GM12891 (cell line): ENCODE data around the gene TCF20.

Source experiments
- POLR2A ChIP-seq: IDR thresholded peaks from 2 replicates; pipeline ENCODE4 v1.6.1; 2011; ENCODE audit warnings: low read depth, low read length, control low read depth
- POLR2AphosphoS5 ChIP-seq: IDR thresholded peaks from 2 replicates; pipeline ENCODE4 v1.6.1; 2011; ENCODE audit warnings: low read depth, low read length, control low read depth
- POU2F2 ChIP-seq: IDR thresholded peaks from 2 replicates; pipeline ENCODE4 v1.6.1; 2011; ENCODE audit warnings: low read depth, mild to moderate bottlenecking, control low read depth, low read length, moderate library complexity
- SPI1 ChIP-seq: IDR thresholded peaks from 2 replicates; pipeline ENCODE4 v1.6.1; 2011; ENCODE audit warnings: low read depth, low read length, control low read depth
- TAF1 ChIP-seq: IDR thresholded peaks from 2 replicates; pipeline ENCODE4 v1.6.1; 2011; ENCODE audit warnings: low read depth, low read length, control low read depth

GRCh38 chr22:42281284-42281683, 10.8 kb upstream of the TCF20 start:
- no peak for TF ChIP-seq POLR2A
- TF ChIP-seq POLR2AphosphoS5, result no peak
- no peak for TF ChIP-seq POU2F2
- no peak for TF ChIP-seq TAF1
- no peak for TF ChIP-seq SPI1
